Karpas-422 (cell line): ENCODE results near the gene G3BP2. TPM values are rescaled to one million over a fixed set of nuclear protein-coding genes. Genes with fewer than 3 reads are reported as not detected.

Experiments
- DNase-seq: peaks from one replicate; pipeline ENCODE4 v3.0.0-alpha.2; 2015
- H2AFZ ChIP-seq: fragments of 200-600 bp; sonication (generic); 2 replicates; pipeline ENCODE4 v1.6.1; 2014; ENCODE audit warnings: antibody characterized with exemption, low read length, mixed read lengths
- H3K27ac ChIP-seq: fragments of 200-600 bp; sonication (generic); 2 replicates; pipeline ENCODE4 v1.5.1; 2014; ENCODE audit warnings: mild to moderate bottlenecking, low read length, moderate library complexity
- H3K27me3 ChIP-seq: fragments of 200-600 bp; sonication (generic); 2 replicates; pipeline ENCODE4 v1.6.1; 2014; ENCODE audit warnings: low read length, mixed read lengths
- H3K36me3 ChIP-seq: fragments of 200-600 bp; sonication (generic); 2 replicates; pipeline ENCODE4 v1.6.1; 2014; ENCODE audit warnings: low read length, mixed read lengths; ENCODE audit not compliant: insufficient read depth
- H3K4me1 ChIP-seq: fragments of 200-600 bp; sonication (generic); 2 replicates; pipeline ENCODE4 v1.6.1; 2014; ENCODE audit warnings: mild to moderate bottlenecking, low read length, mixed read lengths
- H3K4me2 ChIP-seq: fragments of 200-600 bp; sonication (generic); 2 replicates; pipeline ENCODE4 v1.6.1; 2014; ENCODE audit warnings: low read length, low read depth, mild to moderate bottlenecking; ENCODE audit not compliant: poor library complexity, severe bottlenecking
- H3K4me3 ChIP-seq: fragments of 200-600 bp; sonication (generic); 2 replicates; pipeline ENCODE4 v1.5.1; 2014; ENCODE audit warnings: mild to moderate bottlenecking, antibody characterized with exemption, low read length, mixed read lengths
- H3K79me2 ChIP-seq: fragments of 200-600 bp; sonication (generic); 2 replicates; pipeline ENCODE4 v1.6.1; 2014; ENCODE audit warnings: mild to moderate bottlenecking, low read length, mixed read lengths
- H3K9ac ChIP-seq: fragments of 200-600 bp; sonication (generic); 2 replicates; pipeline ENCODE4 v1.6.0; 2014; ENCODE audit warnings: low read length
- H3K9me2 ChIP-seq: fragments of 200-600 bp; sonication (generic), shearing (Covaris generic); replicated peaks from 2 replicates; pipeline ENCODE4 v1.6.0; 2014; ENCODE audit warnings: mild to moderate bottlenecking, low read length, moderate library complexity; ENCODE audit not compliant: insufficient read depth
- H3K9me3 ChIP-seq: fragments of 300-700, 200-600 bp; sonication (generic); 2 replicates; pipeline ENCODE4 v1.6.1; 2014; ENCODE audit warnings: low read length, mixed read lengths
- H4K20me1 ChIP-seq: fragments of 200-600 bp; sonication (generic); 2 replicates; pipeline ENCODE4 v1.6.1; 2014; ENCODE audit warnings: mild to moderate bottlenecking, antibody characterized with exemption, low read length, low read depth; ENCODE audit not compliant: insufficient read depth
- small RNA-seq: library from RNA; depleted of rRNA; stranded (forward); fragments of <200 nt; gene quantifications from one replicate; pipeline ENCODE3, GENCODE V24; 2014
- total RNA-seq: library from RNA; depleted of rRNA; stranded (reverse); fragments of >200 nt; shearing (Covaris generic); gene quantifications from 2 replicates; pipeline ENCODE4 v1.2.3, GENCODE V29; 2014; ENCODE audit warnings: low replicate concordance; rRNA removed

Gene G3BP2
- total RNA-seq, 1 experiment from 2014 or later, result 81.0 TPM

DNA sequence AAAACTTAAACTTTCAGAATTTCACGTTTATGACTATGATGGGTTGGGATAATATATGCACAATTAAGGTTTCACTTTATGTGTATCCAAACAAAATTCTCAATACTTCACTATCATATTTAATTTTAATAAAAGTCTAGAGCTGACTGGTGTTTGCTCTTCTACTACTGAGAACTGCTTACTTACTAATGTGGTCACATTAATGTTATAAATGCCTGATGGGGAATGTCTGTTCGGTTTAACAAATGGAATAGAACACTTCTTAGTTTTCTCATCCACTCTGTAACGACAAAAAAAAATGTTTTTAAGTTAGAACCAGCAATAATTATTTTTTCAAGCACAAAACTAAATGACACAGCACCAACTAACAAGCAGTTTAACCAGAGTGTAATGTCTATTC is 77.2 kb downstream of the G3BP2 start:
- no peak for DNase-seq
- no peak overlapping the region for H2AFZ ChIP-seq
- H4K20me1 ChIP-seq, result no peaks in the 10 kb centered on the region

DNA sequence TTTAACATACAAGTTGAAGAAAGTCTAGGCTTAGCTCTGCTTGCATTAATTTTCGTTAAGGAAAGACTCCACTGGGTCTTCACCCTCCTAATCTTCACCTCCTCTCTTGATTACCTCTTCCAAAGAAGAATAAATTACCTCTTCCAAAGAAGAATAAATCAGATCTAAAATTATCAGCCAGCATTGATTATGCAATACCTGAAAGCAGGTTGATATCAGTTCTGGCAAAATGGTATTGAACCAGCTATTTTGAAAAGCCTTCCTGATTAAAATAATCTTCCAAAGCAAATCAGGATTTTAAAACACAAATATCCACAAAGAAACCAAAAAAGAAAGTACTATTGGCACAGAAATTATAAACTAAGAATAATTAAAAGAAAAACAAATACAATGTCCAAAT is 79.8 kb downstream of the G3BP2 start:
- Histone ChIP-seq H3K4me1 (no peaks in the 10 kb centered on the region), H3K27ac (no peak overlapping the region), H3K4me3 (no peak overlapping the region), H2AFZ (no peak overlapping the region), H3K4me2 (no peak overlapping the region), H3K9ac (no peak overlapping the region), H4K20me1 (no peaks in the 10 kb centered on the region), H3K9me3 (no peaks in the 10 kb centered on the region), H3K27me3 (no peaks in the 10 kb centered on the region), H3K36me3 (no peaks in the 10 kb centered on the region), H3K9me2 (no peaks in the 10 kb centered on the region), H3K79me2 (no peaks in the 10 kb centered on the region)
- DNase-seq, result no peak

More for the DNA sequence above, 77.2 kb downstream of the G3BP2 start:
- no peak overlapping the region for H3K9ac ChIP-seq
- H3K36me3 ChIP-seq, result no peaks in the 10 kb centered on the region
- no peaks in the 10 kb centered on the region for H3K4me1 ChIP-seq
- no peak overlapping the region for H3K4me3 ChIP-seq
- H3K4me2 ChIP-seq, result no peak overlapping the region
- H3K79me2 ChIP-seq, result no peaks in the 10 kb centered on the region
- no peaks in the 10 kb centered on the region for H3K9me2 ChIP-seq
- H3K27me3 ChIP-seq, result no peaks in the 10 kb centered on the region
- no peak overlapping the region for H3K27ac ChIP-seq
- H3K9me3 ChIP-seq, result no peaks in the 10 kb centered on the region

Small RNA genes lying within 50 kb of the gene (small RNA-seq; reads per million reads assigned to genes)
- not detected for gene RF00019

Other genes starting within 250 kb of the G3BP2 start
- 10.2 and 13.7 TPM in 2 replicates for gene RCHY1, start 159.0 kb downstream of the G3BP2 start, total RNA-seq
- 17.8 and 18.7 TPM in 2 replicates for gene THAP6, start 158.9 kb downstream of the G3BP2 start, total RNA-seq
- not detected in 2 replicates for gene ODAPH, start 117.3 kb downstream of the G3BP2 start, total RNA-seq
- 0.11 TPM in 1 of 2 replicates, not detected in the other for gene CDKL2, start 42.9 kb downstream of the G3BP2 start, total RNA-seq
- 20.2 and 26.2 TPM in 2 replicates for gene USO1, start 51.2 kb upstream of the G3BP2 start, total RNA-seq
- gene PPEF2, start 229.0 kb upstream of the G3BP2 start, total RNA-seq, result not detected in 2 replicates